CD4-positive, alpha-beta T cell treated with Interleukin-4 for 4 hours (primary cell): ENCODE results near the gene OR2AJ1.

ENCODE experiments used
- DNase-seq: peaks from one replicate; pipeline ENCODE4 v3.0.0-alpha.2; 2020

Gene OR2AJ1, protein sequence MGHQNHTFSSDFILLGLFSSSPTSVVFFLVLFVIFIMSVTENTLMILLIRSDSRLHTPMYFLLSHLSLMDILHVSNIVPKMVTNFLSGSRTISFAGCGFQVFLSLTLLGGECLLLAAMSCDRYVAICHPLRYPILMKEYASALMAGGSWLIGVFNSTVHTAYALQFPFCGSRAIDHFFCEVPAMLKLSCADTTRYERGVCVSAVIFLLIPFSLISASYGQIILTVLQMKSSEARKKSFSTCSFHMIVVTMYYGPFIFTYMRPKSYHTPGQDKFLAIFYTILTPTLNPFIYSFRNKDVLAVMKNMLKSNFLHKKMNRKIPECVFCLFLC

DNA sequence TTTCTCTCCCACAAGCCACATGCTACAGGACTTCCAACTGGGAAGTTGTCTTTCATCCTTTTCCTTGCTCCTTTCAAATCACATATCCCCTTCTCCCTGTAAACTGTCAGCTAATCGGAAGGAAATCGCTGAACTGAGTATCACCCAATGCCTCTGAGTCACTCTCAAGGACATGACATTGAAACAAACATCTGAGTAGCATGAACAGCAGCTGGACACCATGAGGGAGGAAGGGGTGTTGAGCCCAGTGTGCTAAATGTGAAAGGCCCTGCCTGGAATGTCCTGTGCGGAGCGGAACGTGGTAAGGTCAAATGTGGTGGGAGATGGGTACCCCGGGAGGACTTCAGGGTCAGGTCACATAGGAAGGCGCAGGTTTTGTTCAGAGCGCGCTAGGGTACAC is at the start of gene OR2AJ1:
Gene OR2AJ1 (plus strand): TSS at position 22 of the 400 bp plus-strand sequence. CDS start 8,880 bp downstream, outside the sequence.
- DNase-seq = no peak

DNA sequence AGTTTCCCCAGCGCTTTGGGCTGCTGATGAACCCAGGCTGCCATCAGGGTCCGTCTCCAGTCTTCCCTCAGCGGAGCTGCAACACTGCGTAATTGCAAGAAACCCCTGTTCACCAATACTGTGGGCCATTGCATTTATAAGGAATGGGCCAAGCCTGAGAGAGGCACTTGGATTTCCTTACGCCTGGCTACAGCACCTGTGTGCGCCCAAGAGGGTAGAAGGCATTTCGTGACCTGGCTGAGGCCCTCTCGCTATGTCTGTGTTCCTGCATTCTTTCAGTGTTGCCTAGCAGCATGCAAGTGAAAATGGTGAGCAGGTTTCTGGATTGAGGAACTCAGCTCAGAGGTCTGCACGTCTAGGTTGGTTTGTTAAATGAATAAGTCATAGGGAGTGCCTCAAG is 41.3 kb upstream of the OR2AJ1 start:
- DNase-seq = no peak

DNA sequence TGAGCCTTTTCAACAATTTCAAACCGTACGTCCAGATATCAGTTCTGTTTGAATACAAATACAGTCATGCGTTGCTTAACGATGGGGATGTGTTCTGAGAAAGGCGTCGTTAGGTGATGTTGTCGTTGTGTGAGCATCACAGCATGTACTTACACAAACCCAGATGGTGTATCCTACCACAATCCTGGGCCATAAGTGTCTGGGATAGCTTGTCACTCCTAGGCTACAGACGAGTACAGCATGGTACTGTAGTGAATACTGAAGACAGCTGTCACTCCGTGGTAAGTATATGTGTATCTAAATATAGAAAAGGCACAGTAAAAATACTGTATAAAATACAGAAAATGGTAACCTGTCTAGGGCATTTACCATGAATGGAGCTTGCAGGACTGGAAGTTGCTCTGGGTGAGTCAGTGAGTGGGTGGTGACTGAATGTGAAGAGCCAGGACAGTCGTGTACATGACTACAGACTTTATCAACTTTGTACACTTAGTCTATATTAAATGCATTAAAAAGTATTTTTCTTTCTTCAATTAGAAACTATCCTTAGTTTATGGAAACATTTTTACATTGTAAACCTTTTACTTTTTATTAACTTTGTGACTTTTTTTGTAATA is 39.8 kb upstream of the OR2AJ1 start:
- DNase-seq = no peak

DNA sequence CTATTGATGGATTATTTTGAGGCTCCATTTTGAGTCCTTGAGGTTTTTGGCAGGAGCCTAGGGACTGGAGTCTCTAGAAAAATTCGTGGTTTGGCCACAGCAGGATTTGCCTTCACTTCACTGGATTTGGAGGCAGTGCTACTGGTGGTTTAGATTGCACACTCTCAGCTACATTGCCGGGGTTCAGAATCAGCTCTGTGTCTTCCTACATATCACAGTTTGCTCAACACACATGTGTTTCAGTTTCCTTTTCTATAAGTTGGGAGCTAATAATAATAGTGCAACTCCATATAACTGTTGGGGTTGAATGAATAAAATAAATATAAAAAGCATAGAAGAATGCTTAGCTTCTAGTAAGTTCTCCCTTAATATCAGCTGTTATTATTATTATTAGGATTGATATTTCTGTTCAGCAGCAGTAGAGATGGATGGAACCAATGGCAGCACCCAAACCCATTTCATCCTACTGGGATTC is 29.5 kb upstream of the OR2AJ1 start, which contains the start of gene OR2W3:
Gene OR2W3 (plus strand): TSS at position 425 of the 475 bp plus-strand sequence. CDS start 0 bp downstream, at position 425.
- no peak for DNase-seq

DNA sequence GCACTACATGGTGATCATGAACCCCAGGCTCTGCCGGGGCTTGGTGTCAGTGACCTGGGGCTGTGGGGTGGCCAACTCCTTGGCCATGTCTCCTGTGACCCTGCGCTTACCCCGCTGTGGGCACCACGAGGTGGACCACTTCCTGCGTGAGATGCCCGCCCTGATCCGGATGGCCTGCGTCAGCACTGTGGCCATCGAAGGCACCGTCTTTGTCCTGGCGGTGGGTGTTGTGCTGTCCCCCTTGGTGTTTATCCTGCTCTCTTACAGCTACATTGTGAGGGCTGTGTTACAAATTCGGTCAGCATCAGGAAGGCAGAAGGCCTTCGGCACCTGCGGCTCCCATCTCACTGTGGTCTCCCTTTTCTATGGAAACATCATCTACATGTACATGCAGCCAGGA is 28.7 kb upstream of the OR2AJ1 start:
- DNase-seq = no peak

DNA sequence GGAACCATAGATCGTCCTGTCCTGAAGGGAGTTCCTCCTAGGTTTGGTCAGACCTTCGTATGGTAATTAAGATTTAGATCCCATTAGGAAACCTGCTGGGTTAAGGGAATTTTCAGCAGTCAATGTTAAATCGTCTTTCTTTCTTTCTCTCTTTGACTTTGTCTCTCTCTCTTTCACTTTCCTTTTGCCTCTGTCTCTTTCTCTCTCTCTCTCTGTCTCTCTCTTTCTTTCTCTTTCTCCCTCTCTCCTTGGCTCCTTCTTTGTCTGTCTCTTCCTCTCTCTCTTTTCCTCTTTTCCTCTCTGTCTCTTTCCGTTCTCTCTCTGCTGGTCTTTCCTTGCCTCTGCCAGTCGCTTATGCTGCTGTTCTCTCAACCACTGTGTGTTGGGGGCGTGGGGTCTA is 20.6 kb upstream of the OR2AJ1 start:
- DNase-seq = no peak

DNA sequence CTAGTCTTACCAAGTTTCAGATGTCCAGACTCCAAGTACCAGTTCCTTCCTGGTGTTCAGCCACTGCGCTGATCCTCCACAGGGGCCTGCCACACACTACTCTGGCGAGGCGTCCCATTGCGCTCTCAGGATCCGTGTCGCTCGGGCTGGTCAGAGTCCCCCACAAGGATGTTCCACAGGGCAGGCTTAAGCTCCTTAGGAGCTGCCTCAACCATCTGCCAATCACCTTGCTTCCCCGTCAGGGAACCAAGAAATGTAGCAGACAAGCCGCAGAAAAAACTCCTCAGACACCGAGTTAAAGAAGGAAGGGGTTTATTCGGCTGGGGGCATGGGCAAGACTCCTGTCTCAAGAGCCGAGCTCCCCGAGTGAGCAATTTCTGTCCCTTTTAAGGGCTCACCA is 19.5 kb upstream of the OR2AJ1 start:
- no peak for DNase-seq

DNA sequence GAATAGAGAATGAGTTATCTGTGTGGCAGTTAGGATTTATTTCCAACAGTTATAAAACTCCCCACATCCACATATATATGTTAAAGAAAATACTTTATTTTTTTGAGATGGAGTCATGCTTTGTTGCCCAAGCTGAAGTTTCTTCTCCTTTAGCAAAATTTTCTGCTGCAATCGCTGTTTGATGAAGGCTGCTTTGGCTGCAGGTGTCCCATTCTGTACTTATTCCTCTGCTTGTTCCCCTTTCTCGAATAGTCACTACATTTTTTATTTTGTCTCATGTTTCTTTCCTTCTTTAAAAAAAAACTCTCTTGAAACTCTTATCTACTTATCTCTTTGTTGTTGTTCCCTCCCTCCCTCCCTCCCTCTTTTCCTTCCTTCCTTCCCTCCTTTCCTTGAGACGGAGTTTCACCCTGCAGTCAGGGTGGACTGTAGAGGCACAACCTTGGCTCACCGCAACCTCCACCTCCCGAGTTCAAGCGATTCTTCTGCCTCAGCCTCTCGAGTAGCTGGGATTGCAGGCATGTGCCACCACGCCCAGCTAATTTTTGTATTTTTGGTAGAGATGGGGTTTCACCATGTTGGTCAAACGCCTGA is 18.7 kb upstream of the OR2AJ1 start:
- no peak for DNase-seq

DNA sequence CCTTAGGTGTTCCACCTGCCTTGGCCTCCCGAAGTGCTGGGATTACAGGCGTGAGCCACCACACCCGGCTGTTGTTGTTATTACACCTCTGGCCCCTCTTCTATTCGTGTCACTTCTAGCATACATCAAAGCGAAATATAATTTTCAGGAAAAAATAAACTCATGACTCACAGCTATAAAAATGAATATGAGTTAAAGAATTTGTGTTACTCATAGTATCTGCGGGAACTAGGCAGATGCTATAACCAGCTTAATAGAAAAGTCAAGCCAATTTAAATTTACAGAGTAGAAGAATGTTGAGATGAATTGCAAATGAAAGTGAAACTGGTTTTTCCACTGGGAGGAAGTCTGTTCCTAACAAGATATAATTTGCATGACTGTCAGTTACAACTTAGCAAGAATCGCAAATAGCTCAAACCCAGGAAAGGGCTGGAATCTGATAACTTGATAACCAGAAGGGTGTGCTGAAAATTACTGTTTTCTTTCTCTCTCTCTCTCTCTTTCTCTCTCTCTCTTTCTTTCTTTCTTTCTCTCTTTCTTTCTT is 18.1 kb upstream of the OR2AJ1 start:
- peak; percentile 33 for DNase-seq

DNA sequence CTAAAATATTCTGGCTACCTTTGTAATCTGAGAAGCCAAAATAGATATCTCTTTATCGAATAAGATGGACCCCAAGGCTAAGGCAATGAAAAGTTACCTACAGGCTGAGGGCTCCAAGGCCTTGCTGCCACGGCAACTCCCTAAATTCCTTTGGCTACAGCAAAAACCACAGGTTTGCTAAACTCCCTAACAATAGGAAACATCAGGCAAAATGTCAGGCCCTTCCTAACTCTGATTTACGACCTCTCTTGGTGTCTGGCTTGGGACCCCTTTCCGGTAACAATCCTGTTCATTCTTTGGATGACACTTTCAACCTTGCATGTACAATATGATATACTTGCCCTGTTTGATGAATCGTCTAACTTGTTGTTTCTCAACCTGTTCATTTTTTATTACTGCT is 15.9 kb upstream of the OR2AJ1 start:
- DNase-seq = no peak

DNA sequence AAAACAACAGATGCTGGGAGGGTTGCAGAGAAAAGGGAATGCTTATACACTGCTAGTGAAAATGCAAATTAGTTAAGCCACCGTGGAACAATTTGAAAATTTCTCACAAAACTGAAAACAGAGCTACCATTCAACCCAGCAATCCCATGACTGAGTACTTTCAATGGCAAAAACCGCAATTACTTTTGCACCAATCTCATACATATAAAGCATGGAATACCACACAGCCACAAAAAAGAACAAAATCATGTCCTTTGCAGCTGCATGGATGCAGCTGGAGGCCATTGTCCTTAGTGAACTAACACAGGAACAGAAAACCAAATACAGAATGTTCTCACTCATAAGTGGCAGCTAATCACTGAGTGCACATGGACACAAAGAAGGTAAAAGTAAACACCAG is 10.9 kb upstream of the OR2AJ1 start:
- DNase-seq = no peak

DNA sequence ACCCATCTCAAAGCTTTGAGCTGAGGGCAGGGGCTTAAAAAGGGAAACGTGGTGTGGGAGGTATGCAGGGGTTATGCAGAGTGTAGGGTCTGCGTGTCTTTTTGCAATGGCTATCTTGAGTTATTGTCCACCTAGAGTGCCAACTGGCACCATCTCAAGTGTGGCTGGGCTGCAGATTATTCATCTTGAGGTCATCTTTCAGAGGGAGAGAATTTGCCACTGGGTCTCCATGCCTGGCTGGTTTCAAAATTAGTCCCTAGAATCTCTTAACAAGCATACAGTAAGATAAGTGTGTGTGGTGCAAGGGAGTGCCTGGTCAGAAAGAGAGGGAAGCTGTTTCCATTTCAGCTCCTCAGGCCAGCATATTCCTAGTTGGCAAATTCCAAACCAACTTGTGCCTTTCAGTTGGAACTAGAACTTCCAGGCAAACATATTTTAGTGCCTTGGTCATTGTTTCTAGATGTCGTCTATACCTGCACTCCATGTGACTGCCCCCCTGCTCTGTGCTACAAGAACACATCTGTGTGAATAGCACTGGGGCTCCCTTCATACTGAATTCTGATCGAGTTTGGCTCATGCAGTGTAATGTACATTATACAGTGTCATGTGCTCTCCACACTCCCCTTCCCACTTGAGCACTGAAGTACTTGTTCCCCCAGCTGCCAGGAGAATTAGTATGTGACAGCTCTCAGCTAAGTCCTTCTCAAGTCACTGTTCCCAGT is 9.6 kb upstream of the OR2AJ1 start:
- no peak for DNase-seq

DNA sequence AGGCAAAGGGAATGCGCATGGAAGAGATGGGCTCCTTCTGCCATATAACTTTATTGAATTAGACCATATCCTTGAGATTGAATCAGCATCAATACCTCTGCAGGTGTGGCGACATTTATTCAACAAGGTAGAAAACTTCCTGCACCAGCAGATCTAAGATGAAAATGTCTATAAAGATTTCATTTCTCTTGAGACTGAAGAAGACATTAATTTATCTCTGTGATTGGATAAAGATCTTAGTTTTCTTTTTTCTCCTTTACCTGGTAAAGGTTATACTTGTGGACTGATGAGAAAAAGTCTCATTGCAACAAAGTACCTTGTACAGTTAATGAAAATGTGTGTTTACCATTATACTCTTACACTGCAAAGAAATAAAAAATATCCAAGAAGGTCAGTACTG is 4.7 kb upstream of the OR2AJ1 start, which contains the start of gene OR2T8:
Gene OR2T8 (plus strand): TSS at position 301 of the 400 bp plus-strand sequence. CDS start 766 bp downstream, outside the sequence.
- DNase-seq = no peak

DNA sequence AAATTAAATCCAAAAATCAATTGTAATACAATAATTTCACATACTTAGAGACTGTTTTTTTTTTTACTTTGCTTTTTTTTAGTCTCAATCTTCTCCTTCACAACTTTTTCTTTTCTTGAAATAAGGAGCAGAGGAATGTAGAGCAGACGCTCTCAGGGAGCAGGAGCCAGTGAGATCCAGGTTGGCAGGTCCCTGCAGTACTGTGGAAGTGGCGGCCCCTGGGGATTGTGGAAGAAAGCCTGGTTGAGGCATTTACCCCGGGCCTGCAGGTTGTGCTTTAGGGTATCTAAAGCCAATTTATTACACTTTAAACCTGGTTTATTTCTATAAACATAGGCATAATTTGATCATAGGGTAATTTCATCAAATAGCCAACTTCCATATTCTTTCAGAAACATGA is 748 bp upstream of the OR2AJ1 start:
- DNase-seq = no peak

DNA sequence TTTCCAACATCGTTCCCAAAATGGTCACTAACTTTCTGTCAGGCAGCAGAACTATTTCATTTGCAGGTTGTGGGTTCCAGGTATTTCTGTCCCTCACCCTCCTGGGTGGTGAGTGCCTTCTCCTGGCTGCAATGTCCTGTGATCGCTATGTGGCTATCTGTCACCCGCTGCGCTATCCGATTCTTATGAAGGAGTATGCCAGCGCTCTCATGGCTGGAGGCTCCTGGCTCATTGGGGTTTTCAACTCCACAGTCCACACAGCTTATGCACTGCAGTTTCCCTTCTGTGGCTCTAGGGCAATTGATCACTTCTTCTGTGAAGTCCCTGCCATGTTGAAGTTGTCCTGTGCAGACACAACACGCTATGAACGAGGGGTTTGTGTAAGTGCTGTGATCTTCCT is 9.3 kb downstream of the OR2AJ1 start:
- no peak for DNase-seq

DNA sequence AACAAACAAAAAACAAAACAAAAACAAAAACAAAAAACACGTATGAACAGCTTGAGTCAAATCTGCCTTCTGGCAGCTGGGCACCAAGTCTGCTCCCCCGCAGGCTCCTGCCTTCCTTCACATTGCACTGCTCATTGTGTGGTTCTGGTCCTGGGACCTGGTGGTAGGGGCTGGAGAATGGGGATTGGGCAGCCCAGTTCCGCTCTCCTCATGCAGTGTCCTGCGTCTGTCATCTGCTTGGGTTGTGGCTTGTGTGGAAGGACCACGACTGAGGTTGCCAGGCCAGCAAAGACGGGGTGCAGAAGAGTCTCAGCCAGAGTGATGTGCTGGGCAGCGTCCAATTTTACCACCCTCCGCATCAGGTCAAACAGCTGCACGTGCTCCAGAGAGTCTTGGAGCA is 11.1 kb downstream of the OR2AJ1 start:
- no peak for DNase-seq

DNA sequence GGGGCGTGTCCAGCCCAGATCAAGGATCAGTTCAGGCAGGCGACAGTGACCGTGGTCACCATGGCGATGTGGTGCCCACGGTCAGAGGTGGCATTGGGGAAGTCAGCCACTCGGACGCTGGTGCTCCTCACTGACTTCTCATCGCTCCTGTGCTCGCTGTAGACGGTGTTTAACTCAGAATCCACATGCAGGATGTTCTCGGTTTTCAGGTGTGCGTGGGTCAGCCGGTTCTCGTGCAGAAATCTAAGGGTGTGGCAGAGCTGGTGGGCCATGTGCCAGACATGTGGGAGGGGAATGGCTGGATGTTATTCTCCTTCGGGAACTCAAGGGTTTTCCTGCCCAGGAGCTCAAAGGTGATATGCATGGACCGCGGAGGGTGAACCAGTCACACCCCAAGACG is 11.7 kb downstream of the OR2AJ1 start:
- no peak for DNase-seq

DNA sequence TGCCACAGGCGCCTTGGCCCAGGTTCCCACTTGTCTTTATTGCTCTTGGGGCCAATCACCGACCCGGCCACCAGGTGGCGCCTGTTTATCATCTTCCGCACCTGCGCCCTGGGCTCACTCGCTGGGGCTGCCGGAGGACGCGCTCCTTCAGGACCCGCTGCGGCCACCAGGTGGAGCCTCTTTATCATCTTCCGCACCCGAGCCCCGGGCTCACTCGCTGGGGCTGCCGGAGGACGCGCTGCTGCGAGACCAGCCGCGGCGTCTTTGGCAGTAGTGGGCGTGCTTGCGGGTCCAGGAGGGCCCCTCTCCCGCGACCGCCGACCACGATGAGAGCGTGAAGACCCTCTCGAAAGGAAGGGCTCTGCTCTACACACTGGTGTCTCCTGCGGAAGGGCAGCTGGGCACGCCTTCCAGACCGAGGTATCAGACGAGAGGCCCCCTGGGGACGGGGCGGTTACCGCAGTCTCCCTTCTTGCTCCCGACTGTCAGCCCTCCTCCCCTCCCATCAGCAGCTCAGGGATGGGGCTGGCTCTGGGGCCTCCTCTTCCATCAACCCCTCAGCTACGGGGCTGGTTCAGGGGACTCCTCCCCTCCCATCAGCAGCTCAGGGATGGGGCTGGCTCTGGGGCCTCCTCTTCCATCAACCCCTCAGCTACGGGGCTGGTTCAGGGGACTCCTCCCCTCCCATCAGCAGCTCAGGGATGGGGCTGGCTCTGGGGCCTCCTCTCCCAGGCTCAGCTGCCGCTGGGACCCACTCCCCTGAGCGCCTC is 12.5 kb downstream of the OR2AJ1 start:
- peak; percentile 80 for DNase-seq

DNA sequence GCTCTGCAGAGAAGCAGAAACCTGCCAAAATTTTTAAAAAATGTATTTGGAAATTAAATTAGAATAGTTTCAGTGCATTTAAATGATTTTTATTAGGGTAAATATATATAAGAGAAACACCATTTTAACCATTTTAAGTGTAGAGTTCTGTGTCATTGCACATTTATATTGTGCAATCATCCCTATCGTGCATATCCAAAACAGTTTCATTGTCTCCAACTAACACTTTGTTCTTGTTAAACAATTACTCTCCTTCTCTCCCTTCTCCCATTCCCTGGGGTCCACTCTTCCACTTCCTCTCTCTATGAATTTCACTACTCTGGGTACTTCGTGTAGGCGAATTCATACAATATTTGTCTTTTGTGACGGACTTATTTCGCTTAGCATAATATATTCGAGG is 17.9 kb downstream of the OR2AJ1 start:
- no peak for DNase-seq

DNA sequence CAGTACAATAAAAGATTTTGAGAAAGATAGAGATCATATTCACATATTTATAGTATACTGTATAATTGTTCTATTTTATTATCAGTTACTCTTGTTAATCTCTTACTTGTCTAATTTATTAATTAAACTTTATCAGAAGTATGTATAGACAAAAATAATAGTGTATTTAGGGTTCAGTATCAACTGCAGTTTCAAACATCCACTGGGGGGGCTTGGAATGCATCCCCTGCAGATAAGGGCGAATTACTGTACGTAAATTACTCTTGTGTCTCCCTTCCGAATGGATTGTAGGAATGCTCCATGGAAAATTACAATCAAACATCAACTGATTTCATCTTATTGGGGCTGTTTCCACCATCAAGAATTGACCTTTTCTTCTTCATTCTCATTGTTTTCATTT is 23.9 kb downstream of the OR2AJ1 start, which contains the start of gene OR2L8:
Gene OR2L8 (plus strand): TSS at position 301 of the 400 bp plus-strand sequence. CDS start 0 bp downstream, at position 301.
- DNase-seq = no peak

DNA sequence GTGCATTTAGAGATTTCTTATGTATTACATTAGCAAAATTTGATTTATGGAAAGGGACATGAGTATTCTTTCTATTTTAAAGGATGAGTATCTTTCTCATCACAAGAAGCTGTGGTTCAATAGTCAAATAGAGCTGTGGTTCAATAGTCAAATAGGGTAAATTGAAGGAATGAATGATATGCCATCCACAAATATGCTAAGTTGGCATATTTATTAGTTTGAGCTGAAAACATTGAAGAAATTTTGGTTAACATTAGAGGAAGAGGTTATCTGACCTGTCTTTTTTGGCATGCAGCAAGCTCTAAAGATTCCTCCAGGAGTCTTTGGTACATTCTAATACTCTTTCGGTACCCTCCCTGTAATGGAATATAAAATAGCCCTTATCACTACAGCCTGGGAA is 28.7 kb downstream of the OR2AJ1 start:
- no peak for DNase-seq

DNA sequence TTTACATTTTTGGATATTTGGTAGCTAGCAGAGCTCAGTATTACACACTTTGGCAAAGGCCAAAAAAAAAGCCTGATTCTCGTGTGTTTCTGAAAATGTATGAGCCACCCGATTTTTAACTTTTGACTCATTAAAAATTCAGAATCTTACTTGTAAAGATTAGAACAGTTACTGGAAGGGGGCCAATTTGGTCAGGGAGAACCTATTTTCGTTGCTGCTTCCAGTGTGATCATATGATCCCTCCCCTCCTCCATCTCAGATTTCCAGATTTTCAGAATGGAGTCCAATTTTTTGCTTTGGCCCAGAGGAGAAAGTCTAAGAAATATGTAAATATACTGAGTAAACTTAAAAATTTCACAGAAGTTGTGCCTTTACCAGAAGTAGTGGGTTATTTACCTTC is 37.1 kb downstream of the OR2AJ1 start:
- DNase-seq = no peak
